ENCODE results near the gene MYT1.

Gene MYT1

GRCh38 chr20:64161356-64162238 is 2.7 kb upstream of the MYT1 start:
- no peak for DNase-seq (ENCODE audit: extremely low read depth, low read depth)
- TF ChIP-seq CTCF (IDR thresholded peaks at IDR 0.05; ENCODE audit: low read depth, low read length), result no peak

- no peak for TF ChIP-seq CTCF (IDR thresholded peaks at IDR 0.05; ENCODE audit: low read depth, low read length)
- no peak for DNase-seq (ENCODE audit: extremely low read depth, low read depth)
Observed at GRCh38 chr20:64162239-64162910, 1.9 kb upstream of the MYT1 start.

GRCh38 chr20:64163776-64164122 is 503 bp upstream of the MYT1 start:
- DNase-seq (ENCODE audit: extremely low read depth, low read depth), result no peak
- no peak for TF ChIP-seq CTCF (IDR thresholded peaks at IDR 0.05; ENCODE audit: low read depth, low read length)

- DNase-seq (ENCODE audit: extremely low read depth, low read depth), result no peak
Observed at GRCh38 chr20:64165866-64166600, 1.8 kb downstream of the MYT1 start.

GRCh38 chr20:64166721-64167615 is 2.7 kb downstream of the MYT1 start:
- TF ChIP-seq CTCF (IDR thresholded peaks at IDR 0.05; ENCODE audit: low read depth, low read length), result no peak

More at GRCh38 chr20:64165866-64166600, 1.8 kb downstream of the MYT1 start:
- no peak for TF ChIP-seq CTCF (IDR thresholded peaks at IDR 0.05; ENCODE audit: low read depth, low read length)

GRCh38 chr20:64167676-64168075 is 3.4 kb downstream of the MYT1 start:
- no peak for DNase-seq (ENCODE audit: extremely low read depth, low read depth)
- TF ChIP-seq CTCF (IDR thresholded peaks at IDR 0.05; ENCODE audit: low read depth, low read length), result no peak

More at GRCh38 chr20:64166721-64167615, 2.7 kb downstream of the MYT1 start:
- DNase-seq (ENCODE audit: extremely low read depth, low read depth), result no peak

Measured in AG09319 (cell line).